GM13977 (cell line): ENCODE data around the gene STRA6.

Source experiments
- DNase-seq: peaks from one replicate; pipeline ENCODE4 v3.0.0; 2012; ENCODE audit warnings: low spot score
- in situ Hi-C: fragments of 300-500 bp; cut with MboI; formaldehyde crosslinking; loops from one replicate; pipeline ENCODE4 v1.12.0; 2022; ENCODE audit warnings: low sequenced_read_pairs, low pct_unique_long_range_greater_than_20kb, mixed read lengths, inconsistent platforms; ENCODE audit not compliant: unreplicated experiment
- TF ChIP-seq, protein P1 (sequence below): IDR thresholded peaks from 2 replicates; pipeline ENCODE4 v1.5.1; 2012; ENCODE audit warnings: mild to moderate bottlenecking, control low read depth; ENCODE audit not compliant: insufficient read depth; ENCODE audit errors: extremely low read depth, missing control alignments

STRA6 gene

DNA sequence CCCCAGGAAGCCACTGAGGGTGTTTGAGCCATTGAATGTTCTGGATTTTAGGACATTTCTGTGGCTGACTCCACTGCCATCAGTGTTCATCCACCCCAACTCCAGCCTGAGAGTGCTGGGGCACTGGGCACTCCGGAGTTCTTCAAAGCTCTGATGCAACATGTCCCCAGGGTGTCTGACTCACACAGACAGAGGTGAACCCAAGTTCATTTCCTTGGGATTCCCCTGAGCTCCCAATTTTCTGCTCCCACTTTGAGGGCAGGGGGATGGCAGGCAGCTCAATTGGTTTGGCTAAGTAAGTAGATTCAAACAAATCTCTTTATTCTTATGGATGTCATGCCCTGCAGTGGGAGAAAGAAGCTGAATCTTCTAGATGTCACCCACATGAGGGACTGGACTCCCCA, 2.2 kb downstream of the STRA6 start:
- peak; percentile 58 for DNase-seq

DNA sequence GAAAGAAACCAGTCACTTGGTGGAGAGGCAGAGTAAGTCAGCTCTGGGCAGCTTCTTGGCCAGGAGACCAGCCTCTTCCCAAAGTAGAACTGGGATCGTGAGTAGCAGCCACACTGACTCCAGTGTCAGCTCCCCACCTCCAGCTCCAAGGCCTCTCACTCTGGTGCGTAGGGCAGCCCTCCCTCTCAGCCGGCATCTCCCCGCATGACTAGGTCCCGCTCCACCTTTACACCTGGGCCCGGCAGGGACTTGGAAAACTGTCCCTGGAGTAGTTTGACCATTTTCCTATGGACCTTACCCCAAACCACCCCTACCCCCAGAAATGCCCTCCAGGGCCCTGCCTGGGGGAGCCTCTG, 3.3 kb downstream of the STRA6 start:
- in situ Hi-C loops, result no loop called here

More for the DNA sequence above, 2.2 kb downstream of the STRA6 start:
- TF ChIP-seq, protein P1, sequence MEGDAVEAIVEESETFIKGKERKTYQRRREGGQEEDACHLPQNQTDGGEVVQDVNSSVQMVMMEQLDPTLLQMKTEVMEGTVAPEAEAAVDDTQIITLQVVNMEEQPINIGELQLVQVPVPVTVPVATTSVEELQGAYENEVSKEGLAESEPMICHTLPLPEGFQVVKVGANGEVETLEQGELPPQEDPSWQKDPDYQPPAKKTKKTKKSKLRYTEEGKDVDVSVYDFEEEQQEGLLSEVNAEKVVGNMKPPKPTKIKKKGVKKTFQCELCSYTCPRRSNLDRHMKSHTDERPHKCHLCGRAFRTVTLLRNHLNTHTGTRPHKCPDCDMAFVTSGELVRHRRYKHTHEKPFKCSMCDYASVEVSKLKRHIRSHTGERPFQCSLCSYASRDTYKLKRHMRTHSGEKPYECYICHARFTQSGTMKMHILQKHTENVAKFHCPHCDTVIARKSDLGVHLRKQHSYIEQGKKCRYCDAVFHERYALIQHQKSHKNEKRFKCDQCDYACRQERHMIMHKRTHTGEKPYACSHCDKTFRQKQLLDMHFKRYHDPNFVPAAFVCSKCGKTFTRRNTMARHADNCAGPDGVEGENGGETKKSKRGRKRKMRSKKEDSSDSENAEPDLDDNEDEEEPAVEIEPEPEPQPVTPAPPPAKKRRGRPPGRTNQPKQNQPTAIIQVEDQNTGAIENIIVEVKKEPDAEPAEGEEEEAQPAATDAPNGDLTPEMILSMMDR, result no peak
- in situ Hi-C loops, result no loop called here

DNA sequence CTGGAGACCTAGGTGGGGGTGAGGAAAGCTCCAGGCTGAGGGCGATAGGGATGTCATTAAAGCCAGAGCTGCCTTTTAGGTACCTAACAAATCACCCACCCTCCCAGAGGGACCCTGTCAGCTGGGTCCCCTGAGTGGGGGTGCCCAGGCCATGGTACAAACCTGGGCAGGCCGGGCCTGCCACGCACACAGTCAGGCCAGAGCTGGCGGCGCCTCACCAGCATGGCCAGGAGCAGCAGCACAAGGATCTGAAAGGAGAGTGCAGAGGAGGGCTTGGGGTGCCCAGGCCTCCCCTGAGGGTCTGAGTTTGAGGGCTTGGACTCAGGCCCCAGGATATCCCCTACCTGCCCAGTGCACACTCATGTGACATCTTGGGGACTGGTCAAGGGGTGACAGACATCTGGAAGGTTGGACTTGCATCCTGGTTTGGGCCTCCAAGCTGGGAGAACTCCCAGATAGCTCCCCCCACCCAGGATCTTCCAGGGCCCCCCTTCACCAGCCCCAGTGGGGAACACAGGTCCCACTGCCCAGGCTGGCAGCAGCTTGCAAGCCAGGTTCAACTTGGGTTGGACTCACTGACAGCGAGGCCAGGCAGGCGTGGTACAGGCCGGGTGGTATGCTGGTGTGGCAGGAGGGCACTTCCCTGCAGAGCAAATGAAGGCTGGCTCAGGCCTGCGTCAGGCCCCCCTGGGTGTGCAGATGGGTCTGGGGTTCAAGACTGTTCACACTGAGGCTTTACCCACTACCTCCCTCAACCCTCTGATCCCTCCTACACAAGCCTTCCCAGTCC, 5.2 kb downstream of the STRA6 start:
- TF ChIP-seq, protein P1, result no peak
- in situ Hi-C loops, result no loop called here
- DNase-seq, result no peak

More for the DNA sequence above, 3.3 kb downstream of the STRA6 start:
- TF ChIP-seq, protein P1, result no peak
- DNase-seq, result no peak

DNA sequence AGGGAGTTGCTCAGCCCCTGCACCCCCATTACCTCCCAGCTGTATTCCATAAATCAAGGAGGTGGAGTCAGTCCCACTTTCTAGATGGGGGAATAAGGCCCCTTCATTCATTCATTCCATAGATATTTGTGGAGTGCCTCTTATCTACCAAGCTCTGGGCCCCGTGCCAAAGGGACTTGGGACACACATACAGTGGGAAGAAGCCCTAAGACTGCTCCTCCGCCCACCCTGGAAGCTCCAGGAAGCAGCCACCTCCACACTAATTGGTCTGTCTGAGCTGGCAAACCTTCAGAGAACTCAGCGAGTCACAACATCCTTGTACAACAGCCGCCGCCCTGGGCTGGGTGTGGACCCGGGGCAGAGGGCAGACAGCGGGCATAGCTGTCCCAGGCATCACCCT, 6.4 kb downstream of the STRA6 start:
- in situ Hi-C loops, result no loop called here
- TF ChIP-seq, protein P1, result no peak
- DNase-seq, result no peak

DNA sequence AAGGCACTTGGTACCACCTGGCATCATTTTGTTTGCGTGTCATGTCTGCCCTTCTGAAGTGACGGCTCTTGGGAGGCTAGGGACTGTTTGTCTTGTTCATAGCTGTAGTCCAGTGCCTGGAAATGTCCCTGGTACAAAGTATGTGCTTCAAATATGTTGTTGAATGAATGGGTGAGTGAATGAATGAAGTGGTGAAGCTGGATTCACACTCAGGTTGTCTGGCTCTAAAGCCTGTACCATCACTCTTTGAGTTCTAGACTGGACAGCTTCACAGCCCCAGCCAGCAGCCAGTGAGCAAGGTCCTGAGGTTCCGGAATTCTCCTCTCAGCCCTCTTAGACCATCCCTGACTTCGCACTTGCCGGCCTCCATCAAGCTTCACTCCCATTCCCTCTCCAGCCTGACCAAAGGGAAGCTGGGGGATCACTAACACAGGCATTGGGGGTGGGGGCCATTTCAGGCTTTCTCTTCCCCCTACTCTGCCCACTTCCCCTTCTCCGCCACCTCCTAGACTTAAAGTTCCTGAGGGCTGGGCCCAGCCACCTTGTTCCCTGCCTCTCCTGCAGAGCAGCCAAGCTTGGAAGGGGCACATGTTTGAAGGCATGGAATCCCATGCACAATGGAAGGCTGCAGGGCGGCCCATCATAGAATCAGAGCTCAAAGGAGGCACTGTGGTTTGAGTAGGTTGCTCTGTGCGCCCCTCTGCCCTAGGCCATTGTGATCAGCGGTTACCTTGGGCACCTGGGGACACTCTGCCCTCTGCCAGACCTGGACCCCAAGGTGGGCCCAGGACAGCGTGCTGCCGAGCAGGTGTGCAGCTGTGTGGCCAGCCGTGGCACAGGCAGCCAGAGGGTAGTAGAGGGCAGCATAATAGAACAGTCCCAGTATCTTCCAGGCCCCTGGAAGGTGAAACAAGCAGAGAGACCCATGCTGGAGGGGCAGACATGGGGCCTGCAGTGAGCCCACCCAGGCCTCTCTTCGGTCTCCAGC, 7.7 kb downstream of the STRA6 start:
- TF ChIP-seq, protein P1, result no peak
- DNase-seq, result no peak
- in situ Hi-C loops, result no loop called here

DNA sequence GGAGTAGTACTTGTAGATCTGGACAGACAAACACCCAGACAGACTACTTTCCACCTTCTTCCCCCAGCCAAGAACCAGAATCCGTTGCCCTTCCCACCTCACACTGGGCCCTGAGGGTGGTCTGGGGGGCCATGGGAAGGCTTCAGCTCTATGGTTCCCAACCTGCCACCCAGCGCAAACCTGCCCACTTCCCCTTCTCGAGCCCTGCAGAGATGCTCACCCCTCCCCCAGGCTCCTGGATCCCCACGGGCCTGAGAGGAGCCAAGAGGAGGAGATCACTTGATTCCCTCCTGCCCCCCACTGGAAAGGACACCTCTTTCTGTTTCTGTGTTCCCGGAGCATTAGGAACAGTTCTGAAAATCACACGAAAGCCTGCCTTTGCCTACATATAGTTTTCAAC, 8.7 kb downstream of the STRA6 start:
- DNase-seq, result no peak
- TF ChIP-seq, protein P1, result no peak
- in situ Hi-C loops, result no loop called here
